ENCODE data around the gene EDNRB. TPM values are rescaled to one million over a fixed set of nuclear protein-coding genes. Genes with fewer than 3 reads are reported as not detected.
A peak's percentile ranks its signal among the peaks of the same experiment; 100 is the strongest.
"Not testable (repeated sequence)": the region's sequence is repeated elsewhere in the genome, so short reads cannot be mapped to it uniquely, and the experiment has no call there.

EDNRB gene
- total and polyA plus RNA-seq, 4 donors, result 11.3 to 20.4 (median 14.1) TPM

DNA sequence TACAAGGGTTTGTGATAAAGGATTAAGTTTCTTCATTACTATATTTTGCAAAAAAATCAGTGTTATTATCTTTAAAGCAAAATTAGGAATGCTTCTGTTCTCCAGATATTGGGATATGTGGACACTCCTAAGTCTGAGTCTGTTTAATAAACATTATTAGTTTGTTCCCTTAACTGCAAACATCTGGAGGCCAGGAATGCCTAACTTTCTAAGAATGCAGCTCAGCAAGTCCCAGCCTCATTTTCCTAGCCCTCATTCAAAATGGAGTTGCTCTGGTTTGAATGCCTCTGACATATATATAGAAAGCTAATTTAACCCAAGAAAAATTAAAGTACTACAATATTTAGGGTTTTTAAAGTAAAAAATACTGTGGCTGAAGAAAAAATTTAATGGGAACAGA, 33.6 kb upstream of the EDNRB start (continued):
- no peak for TF ChIP-seq FOXA1 (IDR thresholded peaks at IDR 0.05)
- TF ChIP-seq JUND (IDR thresholded peaks at IDR 0.05), result no peak
- TF ChIP-seq TAF1 (conservative IDR thresholded peaks at IDR 0.05), result no peak
- TF ChIP-seq YY1 (IDR thresholded peaks at IDR 0.05), result no peak
- TF ChIP-seq HNF4G (IDR thresholded peaks at IDR 0.05), result no peak
- no peak for TF ChIP-seq ZBTB33 (IDR thresholded peaks at IDR 0.05)
- TF ChIP-seq, protein P1, sequence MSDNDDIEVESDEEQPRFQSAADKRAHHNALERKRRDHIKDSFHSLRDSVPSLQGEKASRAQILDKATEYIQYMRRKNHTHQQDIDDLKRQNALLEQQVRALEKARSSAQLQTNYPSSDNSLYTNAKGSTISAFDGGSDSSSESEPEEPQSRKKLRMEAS (IDR thresholded peaks at IDR 0.05), result no peak

GRCh38 chr13:77946522-77946921, 27.9 kb upstream of the EDNRB start:
- Histone ChIP-seq H3K4me3 (ENCODE audit: low read depth in 1 of 3, low read length in 3 of 3) (no peak overlapping the region), H3K9ac (ENCODE audit: low read depth in 1 of 2, low read length in 2 of 2) (no peak overlapping the region), H3K9me3 (ENCODE audit: control insufficient read depth in 4 of 4, low read length in 3 of 4) (no peaks in the 10 kb centered on the region), H3K27me3 (ENCODE audit: control insufficient read depth in 4 of 4, insufficient read depth in 4 of 4, low read length in 3 of 4) (no peaks in the 10 kb centered on the region), H3K4me1 (ENCODE audit: control insufficient read depth in 4 of 4, insufficient read depth in 4 of 4, low read length in 3 of 4) (no peaks in the 10 kb centered on the region), H3K27ac (ENCODE audit: low read depth in 1 of 2, low read length in 2 of 2) (no peak overlapping the region), H3K36me3 (ENCODE audit: control insufficient read depth in 4 of 4, insufficient read depth in 3 of 4, low read depth in 1 of 4, low read length in 3 of 4) (no peaks in the 10 kb centered on the region)
- no peak for TF ChIP-seq ZBTB33 (IDR thresholded peaks at IDR 0.05)
- TF ChIP-seq RAD21 (IDR thresholded peaks at IDR 0.05), result peak; percentile 7 to 9
- 31% methylated on average over 1 of the region's 1 CpG for WGBS
- no peak for DNase-seq (ENCODE audit: low spot score)

DNA sequence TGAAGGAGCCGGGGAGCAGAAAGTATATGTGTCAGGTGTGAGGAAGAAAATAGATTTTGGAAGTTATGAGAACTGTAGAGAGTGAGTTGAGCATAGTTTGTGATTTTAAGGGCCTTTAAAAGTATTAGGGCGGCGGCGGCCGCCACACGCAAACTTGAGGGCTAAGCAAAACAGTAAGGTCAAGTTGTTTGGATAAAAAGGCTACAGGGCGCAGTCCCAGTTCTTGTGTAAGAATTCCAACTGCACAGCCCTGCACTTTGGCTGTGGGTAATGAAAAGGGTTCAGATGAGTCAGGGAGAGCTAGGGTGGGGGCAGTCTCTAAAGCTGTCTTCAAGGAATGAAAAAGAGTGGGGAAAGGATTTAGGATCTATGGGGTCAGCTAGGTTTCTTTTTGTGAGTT, 16.4 kb upstream of the EDNRB start:
- not testable (repeated sequence) for H3K36me3 ChIP-seq (ENCODE audit: control insufficient read depth in 4 of 4, insufficient read depth in 3 of 4, low read depth in 1 of 4, low read length in 3 of 4); H3K9me3 ChIP-seq (ENCODE audit: control insufficient read depth in 4 of 4, low read length in 3 of 4); H3K27me3 ChIP-seq (ENCODE audit: control insufficient read depth in 4 of 4, insufficient read depth in 4 of 4, low read length in 3 of 4); H3K4me1 ChIP-seq (ENCODE audit: control insufficient read depth in 4 of 4, insufficient read depth in 4 of 4, low read length in 3 of 4); H3K27ac ChIP-seq (ENCODE audit: low read depth in 1 of 2, low read length in 2 of 2); H3K9ac ChIP-seq (ENCODE audit: low read depth in 1 of 2, low read length in 2 of 2); H3K4me3 ChIP-seq (ENCODE audit: low read depth in 1 of 3, low read length in 3 of 3); DNase-seq (ENCODE audit: low spot score)
- 87% methylated on average over 7 of the region's 7 CpGs for WGBS

- H3K9me3 ChIP-seq (ENCODE audit: control insufficient read depth in 4 of 4, low read length in 3 of 4), result no peaks in the 10 kb centered on the region
- peaks cover 0 to 2% (median 0%) of the 10 kb centered on the region in 4 donors for H3K27me3 ChIP-seq (ENCODE audit: control insufficient read depth in 4 of 4, insufficient read depth in 4 of 4, low read length in 3 of 4)
- H3K27ac ChIP-seq (ENCODE audit: low read depth in 1 of 2, low read length in 2 of 2), result no peak overlapping the region
- no peaks in the 10 kb centered on the region for H3K36me3 ChIP-seq (ENCODE audit: control insufficient read depth in 4 of 4, insufficient read depth in 3 of 4, low read depth in 1 of 4, low read length in 3 of 4)
- no peak overlapping the region for H3K4me3 ChIP-seq (ENCODE audit: low read depth in 1 of 3, low read length in 3 of 3)
- H3K4me1 ChIP-seq (ENCODE audit: control insufficient read depth in 4 of 4, insufficient read depth in 4 of 4, low read length in 3 of 4), result no peaks in the 10 kb centered on the region
- no peak for DNase-seq (ENCODE audit: low spot score)
- TF ChIP-seq GABPA (IDR thresholded peaks at IDR 0.05 in 1 of 2, conservative IDR thresholded peaks at IDR 0.05 in 1 of 2), result no peak
- TF ChIP-seq HNF4G (IDR thresholded peaks at IDR 0.05), result no peak
- no peak for TF ChIP-seq CTCF (IDR thresholded peaks at IDR 0.05; ENCODE audit: low read depth, low read length, missing input control)
- H3K9ac ChIP-seq (ENCODE audit: low read depth in 1 of 2, low read length in 2 of 2), result no peak overlapping the region
Measured at GRCh38 chr13:77930430-77930829, 11.8 kb upstream of the EDNRB start.

Measured in liver (tissue), 9 donors.